Neural cell (in vitro differentiated cells): ENCODE data around the gene CNTNAP2. TPM values are rescaled to one million over a fixed set of nuclear protein-coding genes. Genes with fewer than 3 reads are reported as not detected.

Experiments
- H2AFZ ChIP-seq: fragments of 200-600, 300-800 bp; sonication (generic), shearing (Covaris generic); 2 replicates; pipeline ENCODE4 v1.6.0; 2014; ENCODE audit warnings: low read depth, mild to moderate bottlenecking, antibody characterized with exemption, low read length, moderate library complexity
- H3F3A ChIP-seq: fragments of 200-600 bp; shearing (Covaris generic); 2 replicates; pipeline ENCODE4 v1.6.1; 2016; ENCODE audit warnings: mild to moderate bottlenecking, moderate library complexity, mixed read lengths, antibody characterized with exemption, low read length; ENCODE audit not compliant: insufficient read depth, poor library complexity, severe bottlenecking
- H3K27ac ChIP-seq: fragments of 200-600, 300-800 bp; sonication (generic), shearing (Covaris generic); 2 replicates; pipeline ENCODE4 v1.5.1; 2014; ENCODE audit warnings: mild to moderate bottlenecking, low read length, moderate library complexity
- H3K27me3 ChIP-seq: fragments of 300-800, 200-600 bp; sonication (generic), shearing (Covaris generic); 2 replicates; pipeline ENCODE4 v1.6.0; 2014; ENCODE audit warnings: mild to moderate bottlenecking, low read depth, low read length, moderate library complexity; ENCODE audit not compliant: insufficient read depth
- H3K36me3 ChIP-seq: fragments of 300-800, 200-600 bp; sonication (generic), shearing (Covaris generic); 2 replicates; pipeline ENCODE4 v1.5.1; 2014; ENCODE audit warnings: mild to moderate bottlenecking, antibody characterized with exemption, low read length, moderate library complexity; ENCODE audit not compliant: insufficient read depth
- H3K4me2 ChIP-seq: fragments of 300-800, 200-600 bp; sonication (generic), shearing (Covaris generic); 2 replicates; pipeline ENCODE4 v1.6.0; 2014; ENCODE audit warnings: mild to moderate bottlenecking, low read length
- H3K4me3 ChIP-seq: fragments of 300-800, 200-600 bp; sonication (generic), shearing (Covaris generic); 2 replicates; pipeline ENCODE4 v1.5.1; 2014; ENCODE audit warnings: mild to moderate bottlenecking, low read length, moderate library complexity
- H3K79me2 ChIP-seq: fragments of 200-600 bp; shearing (Covaris generic); replicated peaks from 2 replicates; pipeline ENCODE4 v1.6.0; 2014; ENCODE audit warnings: mild to moderate bottlenecking, low read length, moderate library complexity; ENCODE audit not compliant: insufficient read depth
- H3K9ac ChIP-seq: fragments of 300-800, 200-600 bp; sonication (generic), shearing (Covaris generic); 2 replicates; pipeline ENCODE4 v1.6.1; 2016; ENCODE audit warnings: mild to moderate bottlenecking, low read length, mixed read lengths
- H3K9me2 ChIP-seq: fragments of 200-600 bp; shearing (Covaris generic); 2 replicates; pipeline ENCODE4 v1.6.1; 2016; ENCODE audit warnings: mild to moderate bottlenecking, low read length, mixed read lengths; ENCODE audit not compliant: insufficient read depth
- H3K9me3 ChIP-seq: fragments of 200-600, 300-800 bp; sonication (generic), shearing (Covaris generic); 2 replicates; pipeline ENCODE4 v1.6.1; 2016; ENCODE audit warnings: mild to moderate bottlenecking, mixed run types, low read length, moderate library complexity, mixed read lengths
- H4K20me1 ChIP-seq: fragments of 200-600 bp; shearing (Covaris generic); 2 replicates; pipeline ENCODE4 v1.6.1; 2016; ENCODE audit warnings: mild to moderate bottlenecking, mixed run types; ENCODE audit not compliant: insufficient read depth
- CTCF ChIP-seq: fragments of 450-650 bp; IDR thresholded peaks from 2 replicates; pipeline ENCODE4 v1.5.1; 2014; ENCODE audit warnings: antibody characterized with exemption, mild to moderate bottlenecking, moderate library complexity; ENCODE audit not compliant: poor library complexity, severe bottlenecking
- EP300 ChIP-seq: fragments of 450-650 bp; conservative IDR thresholded peaks from 2 replicates; pipeline ENCODE4 v1.6.1; 2014; ENCODE audit warnings: antibody characterized with exemption, mild to moderate bottlenecking, moderate library complexity; ENCODE audit not compliant: poor library complexity, severe bottlenecking
- EZH2 ChIP-seq: fragments of 200-600, 300-800 bp; shearing (Covaris generic), sonication (generic); IDR thresholded peaks from 2 replicates; pipeline ENCODE4 v1.6.1; 2014; ENCODE audit warnings: antibody characterized with exemption, low read length, borderline replicate concordance, mild to moderate bottlenecking; ENCODE audit not compliant: insufficient read depth, poor library complexity, severe bottlenecking
- MXI1 ChIP-seq: fragments of 450-650 bp; conservative IDR thresholded peaks from 2 replicates; pipeline ENCODE4 v1.6.1; 2014; ENCODE audit warnings: antibody characterized with exemption, mild to moderate bottlenecking; ENCODE audit not compliant: poor library complexity, severe bottlenecking
- POLR2AphosphoS5 ChIP-seq: IDR thresholded peaks from 2 replicates; pipeline ENCODE4 v1.6.1; 2012
- RAD21 ChIP-seq: fragments of 450-650 bp; conservative IDR thresholded peaks from 2 replicates; pipeline ENCODE4 v1.6.1; 2014; ENCODE audit warnings: antibody characterized with exemption, mild to moderate bottlenecking, moderate library complexity
- SMC3 ChIP-seq: fragments of 450-650 bp; conservative IDR thresholded peaks from 2 replicates; pipeline ENCODE4 v1.6.1; 2014; ENCODE audit warnings: antibody characterized with exemption, mild to moderate bottlenecking, moderate library complexity; ENCODE audit not compliant: poor library complexity
- TAF1 ChIP-seq: IDR thresholded peaks from 2 replicates; pipeline ENCODE4 v1.6.1; 2012; ENCODE audit warnings: low read depth
- polyA plus RNA-seq: library from polyadenylated mRNA; depleted of rRNA; stranded (reverse); fragments of >200 nt; gene quantifications from 2 replicates; pipeline ENCODE4 v1.2.3, GENCODE V29; 2014
- TF ChIP-seq, protein P1 (sequence below): IDR thresholded peaks from 2 replicates; pipeline ENCODE4 v1.6.1; 2012; ENCODE audit warnings: borderline replicate concordance

Gene CNTNAP2
- polyA plus RNA-seq, 1 donor from 2014 or later: 276 TPM

DNA sequence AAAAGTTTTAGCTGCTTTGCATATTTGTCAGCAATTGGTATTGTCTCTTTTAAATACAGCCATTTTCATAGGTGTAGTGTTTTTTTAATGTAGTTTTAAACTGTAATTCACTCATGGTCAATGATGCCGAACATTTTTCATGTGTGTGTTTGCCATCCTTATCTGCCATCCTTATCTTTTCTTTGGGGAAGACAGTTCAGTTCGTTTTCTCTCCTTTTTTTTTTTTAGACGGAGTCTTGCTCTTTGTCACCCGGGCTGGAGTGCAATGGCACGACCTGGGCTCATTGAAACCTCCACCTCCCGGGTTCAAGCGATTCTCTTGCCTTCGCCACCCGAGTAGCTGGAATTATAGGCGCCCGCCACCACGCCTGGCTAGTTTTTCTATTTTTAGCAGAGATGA, 545.3 kb downstream of the CNTNAP2 start:
- no peak overlapping the region for H3K4me3 ChIP-seq
- no peaks in the 10 kb centered on the region for H3K27me3 ChIP-seq
- H4K20me1 ChIP-seq: no peaks in the 10 kb centered on the region
- no peaks in the 10 kb centered on the region for H3K9me3 ChIP-seq
- H3K4me2 ChIP-seq: no peak overlapping the region
- no peak overlapping the region for H3K27ac ChIP-seq
- H3K9me2 ChIP-seq: no peaks in the 10 kb centered on the region
- no peaks in the 10 kb centered on the region for H3K79me2 ChIP-seq
- no peaks in the 10 kb centered on the region for H3F3A ChIP-seq
- H3K9ac ChIP-seq: no peak overlapping the region
- no peaks in the 10 kb centered on the region for H3K36me3 ChIP-seq
- TF ChIP-seq EZH2 (no peak), TAF1 (no peak), RAD21 (no peak), POLR2AphosphoS5 (no peak), CTCF (no peak), EP300 (no peak), MXI1 (no peak), SMC3 (no peak)
- TF ChIP-seq, protein P1, sequence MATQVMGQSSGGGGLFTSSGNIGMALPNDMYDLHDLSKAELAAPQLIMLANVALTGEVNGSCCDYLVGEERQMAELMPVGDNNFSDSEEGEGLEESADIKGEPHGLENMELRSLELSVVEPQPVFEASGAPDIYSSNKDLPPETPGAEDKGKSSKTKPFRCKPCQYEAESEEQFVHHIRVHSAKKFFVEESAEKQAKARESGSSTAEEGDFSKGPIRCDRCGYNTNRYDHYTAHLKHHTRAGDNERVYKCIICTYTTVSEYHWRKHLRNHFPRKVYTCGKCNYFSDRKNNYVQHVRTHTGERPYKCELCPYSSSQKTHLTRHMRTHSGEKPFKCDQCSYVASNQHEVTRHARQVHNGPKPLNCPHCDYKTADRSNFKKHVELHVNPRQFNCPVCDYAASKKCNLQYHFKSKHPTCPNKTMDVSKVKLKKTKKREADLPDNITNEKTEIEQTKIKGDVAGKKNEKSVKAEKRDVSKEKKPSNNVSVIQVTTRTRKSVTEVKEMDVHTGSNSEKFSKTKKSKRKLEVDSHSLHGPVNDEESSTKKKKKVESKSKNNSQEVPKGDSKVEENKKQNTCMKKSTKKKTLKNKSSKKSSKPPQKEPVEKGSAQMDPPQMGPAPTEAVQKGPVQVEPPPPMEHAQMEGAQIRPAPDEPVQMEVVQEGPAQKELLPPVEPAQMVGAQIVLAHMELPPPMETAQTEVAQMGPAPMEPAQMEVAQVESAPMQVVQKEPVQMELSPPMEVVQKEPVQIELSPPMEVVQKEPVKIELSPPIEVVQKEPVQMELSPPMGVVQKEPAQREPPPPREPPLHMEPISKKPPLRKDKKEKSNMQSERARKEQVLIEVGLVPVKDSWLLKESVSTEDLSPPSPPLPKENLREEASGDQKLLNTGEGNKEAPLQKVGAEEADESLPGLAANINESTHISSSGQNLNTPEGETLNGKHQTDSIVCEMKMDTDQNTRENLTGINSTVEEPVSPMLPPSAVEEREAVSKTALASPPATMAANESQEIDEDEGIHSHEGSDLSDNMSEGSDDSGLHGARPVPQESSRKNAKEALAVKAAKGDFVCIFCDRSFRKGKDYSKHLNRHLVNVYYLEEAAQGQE: no peak
- no peak overlapping the region for H2AFZ ChIP-seq

DNA sequence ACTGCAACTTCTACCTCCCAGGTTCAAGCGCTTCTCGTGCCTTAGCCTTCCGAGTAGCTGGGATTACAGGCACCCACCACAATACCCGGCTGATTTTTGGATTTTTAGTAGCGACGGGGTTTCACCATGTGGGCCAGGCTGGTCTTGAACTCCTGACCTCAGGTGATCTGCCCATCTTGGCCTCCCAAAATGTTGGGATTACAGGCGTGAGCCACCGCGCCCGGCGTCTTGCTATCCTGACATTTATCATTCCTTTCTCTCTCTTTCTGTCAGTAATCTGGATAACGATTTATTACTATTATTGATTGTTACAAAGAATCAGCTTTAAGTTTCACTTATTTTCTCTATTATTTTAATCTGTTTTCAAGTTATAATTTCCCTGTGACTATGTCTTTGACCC, 548.4 kb downstream of the CNTNAP2 start:
- H3K79me2 ChIP-seq: no peaks in the 10 kb centered on the region
- no peaks in the 10 kb centered on the region for H3K9me2 ChIP-seq
- no peaks in the 10 kb centered on the region for H3K36me3 ChIP-seq
- TF ChIP-seq RAD21 (no peak), POLR2AphosphoS5 (no peak), EZH2 (no peak), CTCF (no peak), SMC3 (no peak), MXI1 (no peak), TAF1 (no peak), EP300 (no peak)
- TF ChIP-seq, protein P1: no peak
- H4K20me1 ChIP-seq: no peaks in the 10 kb centered on the region
- no peak overlapping the region for H3K4me3 ChIP-seq
- H3F3A ChIP-seq: no peaks in the 10 kb centered on the region
- H3K4me2 ChIP-seq: no peak overlapping the region
- no peak overlapping the region for H3K9ac ChIP-seq
- no peaks in the 10 kb centered on the region for H3K9me3 ChIP-seq
- no peak overlapping the region for H2AFZ ChIP-seq
- no peak overlapping the region for H3K27ac ChIP-seq
- no peaks in the 10 kb centered on the region for H3K27me3 ChIP-seq
